GM13976 (cell line): ENCODE results near the gene TAS1R3.
A peak's percentile ranks its signal among the peaks of the same experiment; 100 is the strongest.

Experiments
- DNase-seq: peaks from one replicate; pipeline ENCODE4 v3.0.0; 2012; ENCODE audit warnings: low spot score
- in situ Hi-C: fragments of 300-500 bp; cut with MboI; formaldehyde crosslinking; loops from one replicate; pipeline ENCODE4 v1.12.0; 2022; ENCODE audit warnings: low sequenced_read_pairs, mixed read lengths, inconsistent platforms; ENCODE audit not compliant: unreplicated experiment
- TF ChIP-seq, protein P1 (sequence below): IDR thresholded peaks from 2 replicates; pipeline ENCODE4 v1.5.1; 2012; ENCODE audit warnings: borderline replicate concordance, mild to moderate bottlenecking; ENCODE audit not compliant: insufficient read depth; ENCODE audit errors: extremely low read depth, missing control alignments, control extremely low read depth

TAS1R3 gene

DNA sequence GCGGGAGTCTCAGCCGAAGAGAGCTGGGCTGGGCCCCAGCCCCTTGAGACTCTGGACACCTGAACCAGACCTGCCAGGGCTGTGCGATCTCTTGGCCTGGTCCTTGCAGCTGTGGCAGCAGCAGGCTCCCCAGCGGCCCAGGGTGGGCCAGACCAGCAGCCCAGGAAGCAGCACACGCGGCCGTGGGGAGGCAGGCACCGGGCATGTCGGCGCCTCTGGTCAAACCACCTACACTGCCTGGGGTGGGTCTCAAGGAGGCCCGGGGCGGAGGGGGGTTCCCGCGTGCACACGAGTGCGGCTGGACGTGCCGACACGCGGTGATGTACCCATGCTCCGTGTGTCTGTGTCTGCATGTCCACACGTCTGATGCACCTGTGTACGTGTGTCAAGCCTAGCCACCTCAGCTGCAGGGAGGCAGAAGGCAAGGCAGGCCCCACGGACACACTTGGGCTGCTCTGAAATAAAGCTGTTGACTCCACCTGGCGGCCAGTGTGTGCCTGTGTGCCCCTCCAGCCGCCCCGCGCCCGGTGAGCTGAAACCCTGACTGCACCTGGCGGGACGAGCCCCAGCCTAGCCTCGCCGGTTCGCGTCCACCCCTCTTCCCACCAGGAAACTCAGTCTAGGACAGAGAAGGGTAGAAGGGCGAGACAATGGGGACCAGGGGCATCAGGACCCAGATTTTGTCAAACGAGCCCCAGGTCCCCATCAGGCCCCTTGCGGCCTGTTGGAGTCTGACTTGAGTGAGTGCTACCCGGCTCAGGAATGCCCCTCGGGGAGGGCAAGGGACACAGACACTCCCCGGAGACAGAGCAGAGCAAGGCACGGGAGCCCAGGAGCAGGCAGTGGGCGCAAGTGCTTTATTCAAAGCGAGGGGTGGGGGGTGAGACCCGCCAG lies 39.3 kb upstream of the TAS1R3 start:
- DNase-seq = peak; percentile 87
- TF ChIP-seq, protein P1, sequence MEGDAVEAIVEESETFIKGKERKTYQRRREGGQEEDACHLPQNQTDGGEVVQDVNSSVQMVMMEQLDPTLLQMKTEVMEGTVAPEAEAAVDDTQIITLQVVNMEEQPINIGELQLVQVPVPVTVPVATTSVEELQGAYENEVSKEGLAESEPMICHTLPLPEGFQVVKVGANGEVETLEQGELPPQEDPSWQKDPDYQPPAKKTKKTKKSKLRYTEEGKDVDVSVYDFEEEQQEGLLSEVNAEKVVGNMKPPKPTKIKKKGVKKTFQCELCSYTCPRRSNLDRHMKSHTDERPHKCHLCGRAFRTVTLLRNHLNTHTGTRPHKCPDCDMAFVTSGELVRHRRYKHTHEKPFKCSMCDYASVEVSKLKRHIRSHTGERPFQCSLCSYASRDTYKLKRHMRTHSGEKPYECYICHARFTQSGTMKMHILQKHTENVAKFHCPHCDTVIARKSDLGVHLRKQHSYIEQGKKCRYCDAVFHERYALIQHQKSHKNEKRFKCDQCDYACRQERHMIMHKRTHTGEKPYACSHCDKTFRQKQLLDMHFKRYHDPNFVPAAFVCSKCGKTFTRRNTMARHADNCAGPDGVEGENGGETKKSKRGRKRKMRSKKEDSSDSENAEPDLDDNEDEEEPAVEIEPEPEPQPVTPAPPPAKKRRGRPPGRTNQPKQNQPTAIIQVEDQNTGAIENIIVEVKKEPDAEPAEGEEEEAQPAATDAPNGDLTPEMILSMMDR = peak; percentile 76
- in situ Hi-C loops = no loop called here

DNA sequence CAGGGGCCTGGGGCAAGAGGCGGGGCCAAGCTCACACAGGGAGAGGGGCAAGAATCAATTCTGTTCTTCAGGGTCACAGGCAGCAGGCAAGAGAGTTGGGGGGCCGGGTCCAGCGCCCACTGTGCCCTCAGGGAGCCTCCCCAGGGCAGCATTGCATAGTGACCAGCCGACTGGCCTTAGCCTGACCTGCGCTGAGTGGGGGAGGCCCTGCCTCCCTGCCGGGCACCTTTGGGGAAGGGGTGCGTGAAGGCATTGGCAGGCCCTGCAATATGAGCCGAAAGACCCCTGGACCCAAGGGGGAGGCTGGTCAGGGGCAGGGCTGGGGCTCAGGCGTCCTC lies 38.7 kb upstream of the TAS1R3 start:
- TF ChIP-seq, protein P1 = no peak
- no peak for DNase-seq
- in situ Hi-C loops = no loop called here

DNA sequence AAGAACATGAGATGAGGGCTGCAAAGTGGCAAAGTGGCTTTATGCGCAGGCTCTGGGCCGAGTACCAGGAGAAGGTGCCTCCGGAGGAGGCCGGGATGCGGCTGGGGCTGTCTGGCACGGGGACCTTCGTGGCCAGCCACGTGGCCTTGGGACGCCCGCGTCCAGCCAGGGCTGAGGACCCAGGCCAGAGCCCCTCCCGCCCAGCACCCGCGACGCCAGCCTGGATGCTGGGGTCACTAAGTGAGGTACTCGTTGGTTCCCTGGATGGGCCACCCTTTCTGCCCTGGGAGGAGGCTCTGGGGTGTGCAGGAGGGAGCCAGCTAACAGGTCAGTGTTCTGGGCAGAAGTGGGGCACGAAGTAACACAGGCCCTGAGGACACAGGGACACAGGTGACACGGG lies 38.2 kb upstream of the TAS1R3 start:
- no peak for DNase-seq
- TF ChIP-seq, protein P1 = no peak
- in situ Hi-C loops = no loop called here

DNA sequence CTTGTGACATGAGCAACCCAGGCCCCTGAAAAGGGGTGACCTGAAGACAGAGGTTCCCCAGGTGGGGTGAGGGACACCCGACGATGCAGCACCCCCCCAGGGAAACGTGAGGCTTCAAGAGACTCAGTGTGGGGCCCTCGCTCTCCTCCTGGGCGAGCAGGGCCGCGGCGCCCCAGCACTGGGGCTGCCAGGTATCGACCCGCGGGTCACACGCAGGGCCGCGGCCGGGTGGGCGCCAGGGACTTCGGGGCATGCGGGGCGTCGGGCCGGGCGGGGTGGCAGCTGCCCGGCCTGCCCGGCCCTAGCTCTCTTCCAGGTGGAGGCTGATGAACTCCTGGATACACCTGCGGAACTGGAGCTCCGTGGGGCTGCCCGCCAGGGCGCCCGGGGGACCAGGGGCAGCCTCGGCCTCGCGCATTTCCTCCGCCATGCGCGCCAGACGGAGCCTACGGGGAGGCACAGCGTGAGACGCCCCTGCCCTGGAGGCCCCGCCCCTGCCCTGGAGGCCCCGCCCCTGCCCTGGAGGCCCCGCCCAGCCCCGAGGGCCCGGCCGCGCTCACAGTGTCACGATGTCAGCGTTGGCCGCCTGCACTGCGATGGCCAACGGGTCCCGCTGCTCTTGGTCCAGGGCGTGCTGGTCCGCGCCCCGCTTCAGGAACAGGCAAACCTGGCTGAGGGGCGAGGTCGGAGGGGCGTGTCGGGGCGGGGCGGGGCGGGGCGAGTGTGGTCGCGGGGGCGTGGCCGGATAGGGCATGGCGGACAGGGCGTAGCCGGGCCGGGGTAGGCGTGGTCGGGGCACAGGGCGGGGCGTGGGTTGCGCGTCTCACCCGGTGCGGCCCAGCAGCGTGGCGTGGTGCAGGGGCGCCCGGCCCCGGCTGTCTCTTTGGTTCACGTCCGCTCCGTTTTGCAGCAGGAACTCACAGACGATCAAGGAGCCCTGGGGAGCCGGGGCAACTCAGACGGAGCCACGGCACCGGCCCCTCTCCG lies 37.5 kb upstream of the TAS1R3 start:
- TF ChIP-seq, protein P1 = no peak
- in situ Hi-C loops = no loop called here
- no peak for DNase-seq

DNA sequence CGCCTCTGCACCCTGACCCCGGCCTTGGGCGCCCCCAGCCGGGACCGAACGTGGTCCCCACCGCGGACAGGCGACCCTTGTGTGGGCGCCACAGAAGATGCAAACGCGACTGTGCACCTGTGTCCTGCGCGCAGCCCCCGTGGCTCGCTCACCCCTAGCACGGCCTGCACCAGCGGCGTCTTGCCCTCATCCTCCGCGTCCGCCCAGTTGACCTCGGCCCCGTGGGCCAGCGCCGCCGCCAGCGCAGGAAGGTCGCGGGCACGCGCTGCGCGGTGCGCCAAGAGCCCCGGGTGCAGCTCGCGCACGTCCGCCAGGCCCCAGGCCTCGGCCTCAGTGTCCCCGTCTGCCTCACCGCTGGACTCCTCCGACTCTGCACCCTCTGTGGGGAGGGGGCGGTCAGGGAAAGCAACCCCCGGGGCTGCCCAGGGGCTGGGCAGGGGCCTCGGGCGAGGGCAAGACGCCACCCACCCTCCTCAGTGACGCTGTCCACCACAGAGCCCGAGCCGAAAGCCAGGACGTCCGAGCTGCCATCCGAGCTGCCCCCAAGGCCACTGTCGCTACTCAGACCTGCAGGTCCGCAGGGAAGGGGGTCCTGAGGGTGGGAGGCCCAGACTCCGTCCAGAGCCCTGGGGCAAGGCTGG lies 36.7 kb upstream of the TAS1R3 start:
- in situ Hi-C loops = no loop called here
- TF ChIP-seq, protein P1 = no peak
- no peak for DNase-seq
